Mucosa of rectum (tissue), 2 donors: Measurements from ENCODE around the gene CNOT11.

Source experiments
- H3K27ac ChIP-seq, 2 donors: one replicate each; pipeline ENCODE4 v1.7.0; 2013; ENCODE audit warnings: inconsistent platforms in 2 of 2, low read depth in 2 of 2, low read length in 2 of 2
- H3K27me3 ChIP-seq, 2 donors: one replicate each; pipeline ENCODE4 v1.7.0; 2013; ENCODE audit warnings: low read length in 2 of 2; ENCODE audit not compliant: control insufficient read depth in 2 of 2, insufficient read depth in 2 of 2
- H3K36me3 ChIP-seq, 2 donors: one replicate each; pipeline ENCODE4 v1.7.0; 2013; ENCODE audit warnings: low read length in 2 of 2; ENCODE audit not compliant: control insufficient read depth in 2 of 2, insufficient read depth in 2 of 2
- H3K4me1 ChIP-seq, 2 donors: one replicate each; pipeline ENCODE4 v1.7.0; 2013; ENCODE audit warnings: low read length in 2 of 2, mild to moderate bottlenecking in 1 of 2; ENCODE audit not compliant: control insufficient read depth in 2 of 2, insufficient read depth in 2 of 2
- H3K4me3 ChIP-seq, 2 donors: one replicate each; pipeline ENCODE4 v1.7.0; 2013; ENCODE audit warnings: low read length in 2 of 2
- H3K9ac ChIP-seq, 2 donors: one replicate each; pipeline ENCODE4 v1.7.0; 2013; ENCODE audit warnings: low read length in 2 of 2, low read depth in 1 of 2, mild to moderate bottlenecking in 1 of 2
- H3K9me3 ChIP-seq, 2 donors: one replicate each; pipeline ENCODE4 v1.7.0; 2013; ENCODE audit warnings: low read length in 2 of 2; ENCODE audit not compliant: control insufficient read depth in 2 of 2
- donor health status: healthy.
- donor health status: Normal muscosa, but diverticular disease.

Gene CNOT11

DNA sequence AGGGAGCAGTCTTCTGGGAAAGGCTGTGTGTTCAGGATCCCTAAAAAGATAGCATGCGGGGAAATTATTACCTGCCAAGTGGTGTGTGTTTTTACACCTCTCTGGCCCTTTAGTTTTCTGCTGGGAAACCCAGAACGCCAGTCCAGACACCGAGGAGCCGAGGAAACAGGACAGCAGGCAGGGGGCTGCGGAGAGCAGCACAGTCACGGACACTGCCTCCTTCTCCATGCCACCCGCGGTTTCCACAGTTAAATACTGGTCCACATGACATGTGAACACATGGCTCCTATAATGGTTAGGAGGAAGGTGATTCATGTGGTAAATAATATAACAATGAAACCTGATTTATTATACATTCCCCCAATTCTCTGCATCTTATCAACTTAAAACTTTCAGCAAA lies 20.4 kb downstream of the CNOT11 start:
- Histone ChIP-seq H3K27me3 (no peaks in the 10 kb centered on the region), H3K4me1 (no peaks in the 10 kb centered on the region), H3K36me3 (peaks cover 42 to 58% of the 10 kb centered on the region in 2 donors), H3K4me3 (no peak overlapping the region), H3K27ac (no peak overlapping the region), H3K9me3 (no peaks in the 10 kb centered on the region), H3K9ac (no peak overlapping the region)

DNA sequence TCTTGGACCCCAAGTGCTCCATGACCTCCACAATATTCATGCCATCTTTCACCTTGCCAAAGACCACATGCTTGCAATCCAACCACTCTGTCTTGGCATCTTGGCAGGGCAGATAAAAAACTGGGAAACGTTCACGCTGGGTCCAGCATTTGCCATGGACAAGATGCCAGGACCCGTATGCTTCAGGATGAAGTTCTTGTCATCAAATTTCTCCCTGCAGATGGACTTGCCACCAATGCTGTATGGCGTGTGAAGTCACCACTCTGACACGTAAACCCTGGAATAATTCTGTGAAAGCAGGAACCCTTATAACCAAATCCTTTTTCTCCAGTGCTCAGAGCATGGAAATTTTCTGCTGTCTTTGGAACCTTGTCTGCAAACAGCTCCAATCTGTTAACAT lies 21.5 kb downstream of the CNOT11 start:
- peaks cover 44 to 60% of the 10 kb centered on the region in 2 donors for H3K36me3 ChIP-seq
- H3K4me1 ChIP-seq: no peaks in the 10 kb centered on the region
- no peak overlapping the region for H3K4me3 ChIP-seq
- no peaks in the 10 kb centered on the region for H3K9me3 ChIP-seq
- no peak overlapping the region for H3K27ac ChIP-seq
- no peaks in the 10 kb centered on the region for H3K27me3 ChIP-seq
- H3K9ac ChIP-seq: no peak overlapping the region

DNA sequence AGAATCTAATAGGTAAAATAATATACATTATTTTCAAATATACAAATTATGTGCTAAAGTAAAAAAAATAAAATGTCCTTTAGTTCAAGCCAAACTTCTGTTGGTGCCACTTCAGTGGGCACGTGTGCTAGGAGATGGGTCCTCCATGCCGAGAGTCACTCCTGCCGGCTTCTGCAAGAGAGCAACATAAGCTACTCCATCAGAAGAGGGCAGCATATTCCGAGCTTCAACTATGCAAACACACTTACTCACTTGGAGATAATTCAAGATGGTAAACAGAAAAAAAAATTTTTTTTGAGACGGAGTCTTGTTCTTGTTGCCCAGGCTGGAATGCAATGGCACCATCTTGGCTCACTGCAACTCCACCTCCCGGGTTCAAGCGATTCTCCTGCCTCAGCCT lies 24.4 kb downstream of the CNOT11 start:
- Histone ChIP-seq H3K36me3 (peaks cover 48 to 50% of the 10 kb centered on the region in 2 donors), H3K9ac (no peak overlapping the region), H3K9me3 (no peaks in the 10 kb centered on the region), H3K27me3 (no peaks in the 10 kb centered on the region), H3K4me1 (no peaks in the 10 kb centered on the region), H3K4me3 (no peak overlapping the region), H3K27ac (no peak overlapping the region)

- H3K4me3 ChIP-seq: no peak overlapping the region
- no peaks in the 10 kb centered on the region for H3K9me3 ChIP-seq
- H3K27ac ChIP-seq: no peak overlapping the region
- H3K9ac ChIP-seq: no peak overlapping the region
- H3K27me3 ChIP-seq: no peaks in the 10 kb centered on the region
- H3K4me1 ChIP-seq: no peaks in the 10 kb centered on the region
- peaks cover 53 to 54% of the 10 kb centered on the region in 2 donors for H3K36me3 ChIP-seq
Measured at GRCh38 chr2:101278925-101279324, 26.2 kb downstream of the CNOT11 start.

GRCh38 chr2:101281482-101281881 lies 28.8 kb downstream of the CNOT11 start:
- no peaks in the 10 kb centered on the region for H3K27me3 ChIP-seq
- H3K4me3 ChIP-seq: no peak overlapping the region
- H3K27ac ChIP-seq: no peak overlapping the region
- H3K4me1 ChIP-seq: no peaks in the 10 kb centered on the region
- H3K36me3 ChIP-seq: peaks cover 61 to 68% of the 10 kb centered on the region in 2 donors
- H3K9ac ChIP-seq: no peak overlapping the region
- no peaks in the 10 kb centered on the region for H3K9me3 ChIP-seq

DNA sequence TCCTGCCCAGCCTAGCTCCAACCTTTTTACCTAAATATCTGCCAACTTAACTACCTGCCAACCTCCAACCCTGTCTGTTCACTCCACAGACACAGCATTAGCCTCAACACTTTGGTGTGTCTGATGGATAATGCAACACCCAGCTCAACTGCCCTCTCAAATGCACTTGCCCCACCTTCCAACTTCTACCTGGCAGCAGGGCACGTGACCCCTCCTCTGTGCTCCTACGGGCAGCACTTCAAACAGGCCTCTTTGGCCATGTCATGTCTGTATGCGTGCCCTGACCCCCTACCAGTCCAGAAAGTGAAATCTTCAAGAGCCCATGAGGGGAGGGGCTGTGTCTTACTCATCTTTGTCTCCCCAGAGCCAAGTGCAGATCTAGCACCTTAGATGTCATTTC lies 30.3 kb downstream of the CNOT11 start:
- Histone ChIP-seq H3K9ac (no peak overlapping the region), H3K27ac (no peak overlapping the region), H3K36me3 (peaks cover 65 to 79% of the 10 kb centered on the region in 2 donors), H3K4me1 (no peaks in the 10 kb centered on the region), H3K4me3 (no peak overlapping the region), H3K9me3 (no peaks in the 10 kb centered on the region), H3K27me3 (no peaks in the 10 kb centered on the region)

- H3K4me3 ChIP-seq: no peak overlapping the region
- no peaks in the 10 kb centered on the region for H3K4me1 ChIP-seq
- peaks cover 47 to 64% of the 10 kb centered on the region in 2 donors for H3K36me3 ChIP-seq
- H3K9ac ChIP-seq: no peak overlapping the region
- no peak overlapping the region for H3K27ac ChIP-seq
- no peaks in the 10 kb centered on the region for H3K9me3 ChIP-seq
- no peaks in the 10 kb centered on the region for H3K27me3 ChIP-seq
Measured at GRCh38 chr2:101286684-101287083, 34.0 kb downstream of the CNOT11 start.

DNA sequence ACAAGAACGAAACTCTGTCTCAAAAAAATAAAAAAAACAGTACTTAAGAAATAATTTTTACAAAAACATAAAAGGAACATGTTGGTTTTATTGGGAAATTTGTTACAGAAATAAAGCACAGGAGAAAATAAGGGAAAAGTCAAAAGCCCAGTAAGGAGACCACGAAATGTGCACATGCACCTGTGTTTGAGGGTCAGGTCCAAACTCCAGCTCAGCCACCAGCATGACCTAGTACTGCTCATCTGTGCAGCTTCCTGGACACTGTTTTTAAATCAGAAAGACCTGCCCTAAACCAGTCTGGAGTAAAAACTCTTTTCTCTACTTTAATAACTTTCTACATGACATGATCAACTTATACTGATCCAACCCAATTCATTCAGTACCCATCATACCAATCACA lies 34.6 kb downstream of the CNOT11 start:
- Histone ChIP-seq H3K27ac (no peak overlapping the region), H3K9ac (no peak overlapping the region), H3K36me3 (peaks cover 46 to 58% of the 10 kb centered on the region in 2 donors), H3K27me3 (no peaks in the 10 kb centered on the region), H3K4me3 (no peak overlapping the region), H3K4me1 (no peaks in the 10 kb centered on the region), H3K9me3 (no peaks in the 10 kb centered on the region)

- H3K4me3 ChIP-seq: no peak overlapping the region
- no peaks in the 10 kb centered on the region for H3K27me3 ChIP-seq
- no peak overlapping the region for H3K27ac ChIP-seq
- H3K9me3 ChIP-seq: no peaks in the 10 kb centered on the region
- no peaks in the 10 kb centered on the region for H3K4me1 ChIP-seq
- H3K36me3 ChIP-seq: peaks cover 28 to 49% of the 10 kb centered on the region in 2 donors
- no peak overlapping the region for H3K9ac ChIP-seq
Measured at GRCh38 chr2:101290711-101291110, 38.0 kb downstream of the CNOT11 start.

GRCh38 chr2:101291973-101292372 lies 39.3 kb downstream of the CNOT11 start:
- no peaks in the 10 kb centered on the region for H3K4me1 ChIP-seq

DNA sequence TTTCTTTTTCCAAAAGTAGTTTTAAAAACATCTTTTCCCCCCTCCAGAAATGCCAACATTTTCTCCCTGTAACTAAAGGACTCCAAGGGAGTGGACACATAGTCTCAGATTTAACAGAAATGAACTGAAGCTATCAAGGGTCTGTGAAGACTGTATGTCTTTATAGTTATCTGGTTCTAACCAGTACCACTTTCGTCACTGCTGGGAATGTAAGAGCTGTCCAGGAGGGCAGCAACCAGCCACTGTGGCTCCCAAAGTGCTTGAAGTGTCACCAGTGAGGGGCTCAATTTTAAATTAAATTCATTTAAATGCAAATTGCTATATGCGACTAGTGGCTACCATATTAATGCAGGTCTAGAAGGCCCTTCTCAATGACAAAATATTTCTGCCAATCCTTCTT lies 40.9 kb downstream of the CNOT11 start:
- no peak overlapping the region for H3K27ac ChIP-seq
- H3K36me3 ChIP-seq: peaks cover 14 to 23% of the 10 kb centered on the region in 2 donors
- H3K9me3 ChIP-seq: no peaks in the 10 kb centered on the region
- no peaks in the 10 kb centered on the region for H3K4me1 ChIP-seq
- H3K4me3 ChIP-seq: no peak overlapping the region
- no peak overlapping the region for H3K9ac ChIP-seq
- no peaks in the 10 kb centered on the region for H3K27me3 ChIP-seq

More at GRCh38 chr2:101291973-101292372, 39.3 kb downstream of the CNOT11 start:
- no peak overlapping the region for H3K9ac ChIP-seq
- H3K9me3 ChIP-seq: no peaks in the 10 kb centered on the region
- peaks cover 17 to 37% of the 10 kb centered on the region in 2 donors for H3K36me3 ChIP-seq
- H3K4me3 ChIP-seq: no peak overlapping the region
- H3K27me3 ChIP-seq: no peaks in the 10 kb centered on the region
- H3K27ac ChIP-seq: no peak overlapping the region
